UCSD-AML1 (cell line): ENCODE data around the gene MMP25.

Source experiments
- DNase-seq: peaks from one replicate; lab custom pipeline; 2025; ENCODE audit not compliant: unreplicated experiment; lab: John Stamatoyannopoulos, UW

Gene MMP25

GRCh38 chr16:3017344-3017743 is 29.0 kb upstream of the MMP25 start:
- no peak for DNase-seq

- DNase-seq = no peak
Measured at GRCh38 chr16:3017794-3018506, 28.4 kb upstream of the MMP25 start, which contains the start of gene CLDN6. CLDN6 (minus strand) TSS chr16:3018183; CDS start chr16:3016021, 2,162 bp downstream.

- DNase-seq = no peak
Measured at GRCh38 chr16:3019594-3020246, 26.6 kb upstream of the MMP25 start.

GRCh38 chr16:3020247-3020603 is 26.1 kb upstream of the MMP25 start, which contains the start of gene TNFRSF12A:
TNFRSF12A (plus strand) TSS chr16:3020368; CDS start chr16:3020398, 30 bp downstream.
- DNase-seq = peak; percentile 87

- no peak for DNase-seq
Measured at GRCh38 chr16:3020604-3021448, 25.5 kb upstream of the MMP25 start.

GRCh38 chr16:3021449-3022207 is 24.7 kb upstream of the MMP25 start:
- peak; percentile 79 for DNase-seq

GRCh38 chr16:3022208-3022683 is 24.1 kb upstream of the MMP25 start:
- DNase-seq = peak; percentile 63

GRCh38 chr16:3022684-3023414 is 23.5 kb upstream of the MMP25 start:
- DNase-seq = peak; percentile 40

- no peak for DNase-seq
Measured at GRCh38 chr16:3023415-3023668, 23.0 kb upstream of the MMP25 start.

GRCh38 chr16:3023669-3024478 is 22.5 kb upstream of the MMP25 start, which contains the start of the genes HCFC1R1 and THOC6:
HCFC1R1 (minus strand) TSS chr16:3023942; CDS start chr16:3023941, 1 bp downstream.
THOC6 (plus strand) TSS chr16:3024035; CDS start chr16:3024327, 292 bp downstream.
- DNase-seq = peak; percentile 96

DNA sequence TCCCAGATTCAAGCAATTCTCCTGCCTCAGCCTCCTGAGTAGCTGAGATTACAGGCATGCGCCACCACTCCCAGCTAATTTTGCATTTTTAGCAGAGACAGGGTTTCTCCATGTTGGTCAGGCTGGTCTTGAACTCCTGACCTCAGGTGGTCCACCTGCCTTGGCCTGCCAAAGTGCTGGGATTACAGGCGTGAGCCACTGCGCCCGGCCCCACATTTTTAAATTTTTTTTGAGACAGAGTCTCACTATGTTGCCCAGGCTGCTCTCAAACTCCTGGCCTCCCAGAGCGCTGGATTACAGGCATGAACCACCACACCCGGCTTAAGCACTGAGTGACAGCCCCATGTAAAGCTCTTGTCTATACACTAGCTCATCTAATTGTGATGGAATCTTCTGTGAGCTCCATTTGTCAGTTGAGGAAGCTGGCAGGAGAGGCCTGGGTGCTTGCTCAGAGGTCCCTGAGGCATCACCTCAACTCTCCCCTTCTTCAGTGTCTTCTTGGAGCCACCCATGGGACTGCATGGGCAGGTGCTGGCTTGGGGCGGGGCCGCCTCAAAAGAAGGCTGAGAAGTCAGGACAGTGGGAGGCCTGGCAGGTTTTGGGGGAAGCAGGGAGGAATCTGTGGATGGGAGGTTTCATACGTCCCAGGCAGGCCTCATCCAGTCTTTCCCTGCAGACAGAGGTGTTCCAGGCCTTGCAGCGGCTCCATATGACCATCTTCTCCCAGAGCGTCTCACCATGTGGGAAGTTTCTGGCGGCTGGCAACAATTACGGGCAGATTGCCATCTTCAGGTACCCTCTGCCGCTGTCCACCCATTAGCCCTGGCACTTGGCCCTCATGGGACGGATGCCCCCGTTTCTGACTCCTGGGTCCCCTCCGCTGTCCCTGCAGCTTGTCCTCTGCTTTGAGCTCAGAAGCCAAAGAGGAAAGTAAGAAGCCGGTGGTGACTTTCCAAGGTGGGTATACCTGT is 21.0 kb upstream of the MMP25 start:
- no peak for DNase-seq

DNA sequence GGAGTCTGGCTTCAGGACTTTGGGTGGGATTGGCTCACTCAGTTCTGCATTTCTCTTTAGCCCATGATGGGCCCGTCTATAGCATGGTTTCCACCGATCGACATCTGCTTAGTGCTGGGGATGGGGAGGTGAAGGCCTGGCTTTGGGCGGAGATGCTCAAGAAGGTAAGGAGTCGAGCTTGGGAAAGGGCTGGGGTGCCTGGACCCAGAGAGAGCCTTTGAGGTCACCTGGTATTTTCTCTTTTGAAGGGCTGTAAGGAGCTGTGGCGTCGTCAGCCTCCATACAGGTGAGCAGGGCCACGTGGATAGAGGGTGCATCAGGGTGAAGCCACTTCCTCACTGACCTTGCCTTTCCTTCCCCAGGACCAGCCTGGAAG is 20.4 kb upstream of the MMP25 start:
- no peak for DNase-seq

DNA sequence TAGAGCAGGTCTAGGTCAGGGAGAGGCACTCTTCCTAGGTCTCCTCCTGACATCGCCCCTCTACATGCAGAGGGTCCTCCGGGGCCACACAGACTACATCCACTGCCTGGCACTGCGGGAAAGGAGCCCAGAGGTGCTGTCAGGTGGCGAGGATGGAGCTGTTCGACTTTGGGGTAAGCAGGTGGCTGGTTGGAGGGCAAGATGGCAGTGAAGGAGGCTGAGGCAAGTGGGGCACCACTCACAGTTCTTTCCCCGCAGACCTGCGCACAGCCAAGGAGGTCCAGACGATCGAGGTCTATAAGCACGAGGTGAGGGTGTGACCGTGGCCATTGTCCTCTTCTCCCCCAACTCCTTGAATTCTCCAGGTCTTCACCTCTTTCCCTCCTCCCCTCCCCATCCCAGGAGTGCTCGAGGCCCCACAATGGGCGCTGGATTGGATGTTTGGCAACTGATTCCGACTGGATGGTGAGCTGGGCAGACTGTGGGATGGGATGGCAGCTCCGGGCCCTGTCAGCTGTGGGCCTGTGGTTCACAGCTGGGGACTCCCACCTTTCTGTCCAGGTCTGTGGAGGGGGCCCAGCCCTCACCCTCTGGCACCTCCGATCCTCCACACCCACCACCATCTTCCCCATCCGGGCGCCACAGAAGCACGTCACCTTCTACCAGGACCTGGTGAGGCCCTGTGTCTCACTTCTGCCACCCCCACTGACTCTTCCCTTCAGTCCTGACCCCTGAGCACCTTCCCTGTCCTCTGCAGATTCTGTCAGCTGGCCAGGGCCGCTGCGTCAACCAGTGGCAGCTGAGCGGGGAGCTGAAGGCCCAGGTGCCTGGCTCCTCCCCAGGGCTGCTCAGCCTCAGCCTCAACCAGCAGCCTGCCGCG is 19.5 kb upstream of the MMP25 start:
- no peak for DNase-seq

GRCh38 chr16:3027489-3027795 is 18.9 kb upstream of the MMP25 start:
- no peak for DNase-seq

DNA sequence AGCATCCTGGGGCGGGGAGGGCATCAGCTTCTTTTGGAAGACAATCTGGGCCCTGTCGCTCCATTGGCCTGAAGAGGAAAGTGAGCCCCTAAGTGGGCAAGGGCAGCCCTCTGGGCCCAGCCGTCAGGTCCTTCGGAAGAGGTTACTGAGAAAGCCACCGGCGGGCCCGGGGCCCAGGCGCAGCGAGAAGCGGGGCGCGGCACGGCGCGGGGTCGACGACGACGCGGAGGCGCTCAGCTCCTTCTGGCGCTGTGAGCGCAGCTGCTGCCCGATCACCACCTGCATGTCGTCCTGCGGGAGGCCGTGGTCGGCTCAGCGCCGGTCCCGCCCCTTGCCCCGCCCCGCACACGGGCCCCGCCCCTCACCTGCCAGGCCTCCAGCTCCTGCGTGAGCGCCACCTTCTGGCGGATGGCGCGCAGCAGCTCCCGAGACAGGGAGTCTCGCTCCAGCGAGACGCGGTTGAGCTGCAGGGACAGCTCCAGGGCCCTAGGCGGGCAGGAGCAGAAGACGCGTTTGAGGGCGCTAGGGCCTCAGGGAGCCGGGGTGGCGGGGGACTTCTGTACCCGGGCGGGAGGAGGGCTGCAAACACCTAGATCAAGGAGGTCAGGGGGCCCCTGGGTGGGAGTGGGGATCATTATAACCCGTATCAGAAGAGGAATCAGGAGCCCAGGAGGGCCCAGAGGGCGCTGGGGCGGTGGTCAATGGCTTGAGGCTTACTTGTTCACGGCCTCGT is 18.2 kb upstream of the MMP25 start:
- peak; percentile 87 for DNase-seq

DNA sequence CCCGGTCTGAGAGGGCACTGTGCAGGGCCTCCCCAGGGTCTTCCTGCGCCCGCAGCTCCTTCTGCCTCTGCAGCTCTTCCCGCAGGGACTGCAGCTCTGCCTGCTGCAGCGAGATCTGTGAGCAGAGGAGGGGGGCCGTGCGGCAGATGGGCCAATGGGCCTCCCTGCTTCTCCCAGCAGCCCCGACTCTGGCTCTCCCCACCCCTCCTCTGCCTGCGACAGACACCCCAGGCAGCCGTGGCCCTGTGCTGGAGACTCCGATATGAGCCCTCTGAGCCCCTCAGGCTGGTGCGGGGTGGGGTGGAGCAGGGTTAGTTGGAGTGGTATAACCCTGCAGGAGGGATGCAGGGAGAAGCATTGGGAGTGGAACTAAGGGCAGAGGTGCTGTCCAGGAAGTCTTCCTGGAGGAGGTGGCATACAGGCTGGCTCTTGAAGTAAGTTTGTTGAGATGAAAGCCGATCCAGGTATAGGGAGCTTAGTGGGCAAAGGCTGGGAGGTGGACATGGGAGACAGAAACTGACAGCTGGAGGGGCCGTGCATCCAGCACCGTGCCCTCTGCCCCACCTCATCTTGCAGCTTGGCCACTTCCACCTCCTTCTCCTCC is 17.5 kb upstream of the MMP25 start:
- DNase-seq = no peak
